Right atrium auricular region (tissue), 2 donors: ENCODE data around the gene TGFBR3. TPM values are rescaled to one million over a fixed set of nuclear protein-coding genes. Genes with fewer than 3 reads are reported as not detected.

Experiments used
- DNase-seq: peaks from one replicate; pipeline ENCODE4 v3.0.0-alpha.2; 2019; ENCODE audit warnings: low spot score
- H3K27ac ChIP-seq, 2 donors: fragments of 200-600 bp; sonication (generic); 1 replicate in 1 of 2; 2 replicates in 1 of 2; pipeline ENCODE4 v1.5.1; 2016 to 2019
- H3K27me3 ChIP-seq, 2 donors: fragments of 200-600 bp; sonication (generic); one replicate each; pipeline versions ENCODE4 v1.5.1 to v1.6.0; 2017 to 2019
- H3K36me3 ChIP-seq: fragments of 200-600 bp; sonication (generic); one replicate; pipeline ENCODE4 v1.5.1; 2016
- H3K4me1 ChIP-seq, 2 donors: fragments of 200-600 bp; sonication (generic); one replicate each; pipeline versions ENCODE4 v1.5.1 to v1.6.0; 2017 to 2019
- H3K4me3 ChIP-seq, 2 donors: fragments of 200-600 bp; sonication (generic); 1 replicate in 1 of 2; 2 replicates in 1 of 2; pipeline ENCODE4 v1.5.1; 2017 to 2019; ENCODE audit warnings: mild to moderate bottlenecking in 1 of 2, moderate library complexity in 1 of 2
- H3K9me3 ChIP-seq, 2 donors: fragments of 200-600 bp; sonication (generic); one replicate each; pipeline ENCODE4 v1.5.1; 2019
- total RNA-seq, 2 donors: library from RNA; depleted of rRNA; stranded (reverse); fragments of >200 nt; gene quantifications; one replicate each; pipeline ENCODE4 v1.1.0, GENCODE V29; 2016
- TF ChIP-seq, protein P1 (sequence below), 2 donors: fragments of 200-600 bp; sonication (generic); IDR thresholded peaks; one replicate each; pipeline ENCODE4 v1.5.1; 2019; ENCODE audit warnings: antibody characterized with exemption in 2 of 2

TGFBR3 gene
- total RNA-seq, 2 donors from 2014 or later = 40.5 to 64.8 TPM

DNA sequence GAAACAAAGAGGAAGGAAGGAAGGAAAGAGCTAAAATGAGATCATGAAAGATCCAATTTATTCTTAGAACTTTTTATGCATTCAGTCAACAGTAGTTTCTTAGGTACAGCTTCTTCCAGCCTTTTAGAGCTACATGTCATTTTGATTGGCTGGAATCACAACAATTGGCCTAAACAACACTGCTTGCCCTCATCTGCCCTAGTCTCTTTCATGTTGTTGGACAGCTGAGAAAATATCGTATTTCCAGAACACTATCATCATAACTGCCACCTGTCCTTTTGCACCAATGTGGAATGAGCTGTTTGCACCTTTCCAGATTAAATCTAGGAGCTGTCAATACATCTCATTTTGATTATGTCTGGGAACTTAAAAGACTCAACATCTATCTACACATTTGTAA, 161.7 kb downstream of the TGFBR3 start:
- Histone ChIP-seq H3K27ac (peak overlapping the region; percentile 10 to 87), H3K9me3 (no peaks in the 10 kb centered on the region), H3K36me3 (peaks cover 15% of the 10 kb centered on the region), H3K4me1 (peaks cover 0 to 35% of the 10 kb centered on the region in 2 donors), H3K27me3 (no peaks in the 10 kb centered on the region), H3K4me3 (no peak overlapping the region)
- DNase-seq = no peak
- TF ChIP-seq, protein P1, sequence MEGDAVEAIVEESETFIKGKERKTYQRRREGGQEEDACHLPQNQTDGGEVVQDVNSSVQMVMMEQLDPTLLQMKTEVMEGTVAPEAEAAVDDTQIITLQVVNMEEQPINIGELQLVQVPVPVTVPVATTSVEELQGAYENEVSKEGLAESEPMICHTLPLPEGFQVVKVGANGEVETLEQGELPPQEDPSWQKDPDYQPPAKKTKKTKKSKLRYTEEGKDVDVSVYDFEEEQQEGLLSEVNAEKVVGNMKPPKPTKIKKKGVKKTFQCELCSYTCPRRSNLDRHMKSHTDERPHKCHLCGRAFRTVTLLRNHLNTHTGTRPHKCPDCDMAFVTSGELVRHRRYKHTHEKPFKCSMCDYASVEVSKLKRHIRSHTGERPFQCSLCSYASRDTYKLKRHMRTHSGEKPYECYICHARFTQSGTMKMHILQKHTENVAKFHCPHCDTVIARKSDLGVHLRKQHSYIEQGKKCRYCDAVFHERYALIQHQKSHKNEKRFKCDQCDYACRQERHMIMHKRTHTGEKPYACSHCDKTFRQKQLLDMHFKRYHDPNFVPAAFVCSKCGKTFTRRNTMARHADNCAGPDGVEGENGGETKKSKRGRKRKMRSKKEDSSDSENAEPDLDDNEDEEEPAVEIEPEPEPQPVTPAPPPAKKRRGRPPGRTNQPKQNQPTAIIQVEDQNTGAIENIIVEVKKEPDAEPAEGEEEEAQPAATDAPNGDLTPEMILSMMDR (IDR thresholded peaks at IDR 0.05) = no peak

DNA sequence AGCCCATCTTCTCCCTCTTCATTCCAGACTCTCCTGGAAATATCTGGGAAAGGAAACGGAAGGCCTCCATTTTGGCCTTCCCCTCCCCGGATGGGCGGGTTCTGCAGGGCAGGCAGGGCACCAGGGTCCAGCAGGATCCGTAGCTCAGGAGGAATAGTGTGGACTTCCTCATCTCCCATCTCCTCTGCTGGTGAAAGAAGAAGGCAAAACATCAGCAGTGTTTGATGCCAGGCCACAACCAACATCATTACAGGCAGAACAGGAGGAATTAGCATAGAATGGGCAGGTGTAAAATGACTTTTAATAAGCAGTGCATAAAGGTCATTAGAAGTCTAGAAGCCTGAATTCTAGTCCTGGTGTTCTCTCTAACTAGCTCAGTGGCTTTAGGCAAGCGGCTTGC, 165.9 kb downstream of the TGFBR3 start:
- Histone ChIP-seq H3K9me3 (no peaks in the 10 kb centered on the region), H3K4me3 (no peak overlapping the region), H3K36me3 (peaks cover 34% of the 10 kb centered on the region), H3K27ac (no peak overlapping the region), H3K27me3 (no peaks in the 10 kb centered on the region), H3K4me1 (peaks cover 0 to 9% of the 10 kb centered on the region in 2 donors)
- DNase-seq = no peak
- TF ChIP-seq, protein P1 (IDR thresholded peaks at IDR 0.05) = no peak

DNA sequence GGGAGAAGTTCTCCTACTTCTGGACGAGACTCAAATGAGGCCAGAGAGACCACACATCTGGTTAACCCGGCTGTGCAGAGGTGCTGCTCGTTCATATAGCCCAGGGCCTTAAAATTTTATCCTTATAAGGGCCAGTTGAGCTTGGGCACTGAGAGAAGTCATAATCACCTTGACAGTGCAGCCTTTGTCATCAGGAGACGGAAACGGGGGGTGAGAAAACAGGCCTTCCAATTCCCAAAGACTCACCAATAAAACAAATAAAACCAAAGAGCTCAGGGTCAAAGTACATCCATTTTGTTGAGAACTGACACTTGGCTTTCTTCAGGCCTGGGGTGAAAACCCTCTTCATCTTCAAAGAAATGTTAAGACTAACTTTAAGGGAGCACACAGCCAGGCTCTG, 167.1 kb downstream of the TGFBR3 start:
- Histone ChIP-seq H3K36me3 (peaks cover 41% of the 10 kb centered on the region), H3K27ac (no peak overlapping the region)

DNA sequence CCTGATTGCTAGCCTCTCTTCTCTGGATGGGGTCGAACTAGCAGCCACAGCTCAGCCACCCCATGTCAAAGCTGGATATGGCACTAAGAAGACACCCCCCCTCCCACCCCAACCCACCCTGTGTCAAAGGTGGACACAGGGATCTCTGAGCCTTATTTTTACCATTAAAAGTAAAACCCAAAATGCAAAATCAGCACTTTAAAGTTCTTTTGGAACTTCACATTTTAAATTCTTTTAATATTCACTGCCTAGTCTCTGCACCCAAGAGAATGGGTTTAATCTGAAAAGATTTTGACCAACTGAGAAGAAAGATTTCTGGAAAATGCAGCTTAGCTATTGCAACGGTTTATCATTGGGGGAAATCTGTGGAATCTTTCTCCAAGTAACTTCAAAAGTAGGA, 167.6 kb downstream of the TGFBR3 start:
- H3K27me3 ChIP-seq = no peaks in the 10 kb centered on the region
- peaks cover 0 to 7% of the 10 kb centered on the region in 2 donors for H3K4me1 ChIP-seq
- H3K27ac ChIP-seq = no peak overlapping the region
- DNase-seq = no peak
- TF ChIP-seq, protein P1 (IDR thresholded peaks at IDR 0.05) = no peak
- peaks cover 41% of the 10 kb centered on the region for H3K36me3 ChIP-seq
- no peak overlapping the region for H3K4me3 ChIP-seq
- no peaks in the 10 kb centered on the region for H3K9me3 ChIP-seq

More for the DNA sequence above, 167.1 kb downstream of the TGFBR3 start:
- Histone ChIP-seq H3K4me1 (peaks cover 0 to 3% of the 10 kb centered on the region in 2 donors), H3K27me3 (no peaks in the 10 kb centered on the region), H3K9me3 (no peaks in the 10 kb centered on the region), H3K4me3 (no peak overlapping the region)
- TF ChIP-seq, protein P1 (IDR thresholded peaks at IDR 0.05) = no peak
- no peak for DNase-seq

DNA sequence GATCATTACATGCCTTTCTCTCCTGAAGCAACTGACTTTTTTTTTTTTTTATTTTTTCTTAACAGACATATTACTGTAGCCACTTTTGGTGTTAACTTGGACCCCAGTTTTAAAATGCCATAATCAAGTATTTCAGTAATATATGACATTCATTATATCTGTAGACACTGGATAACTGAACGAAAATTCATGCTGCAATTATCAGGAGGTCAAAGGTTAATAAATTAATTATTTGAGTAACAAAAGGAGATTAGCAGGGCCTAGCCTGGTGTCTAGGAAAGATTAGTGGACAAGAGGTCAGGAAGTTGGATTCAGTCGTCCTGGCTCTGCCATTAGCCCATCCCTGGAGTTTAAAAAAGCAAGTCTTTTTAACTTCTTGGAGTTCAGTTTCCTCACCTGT, 168.1 kb downstream of the TGFBR3 start:
- H3K9me3 ChIP-seq = no peaks in the 10 kb centered on the region
- peaks cover 41% of the 10 kb centered on the region for H3K36me3 ChIP-seq
- peaks cover 0 to 12% of the 10 kb centered on the region in 2 donors for H3K4me1 ChIP-seq
- no peak overlapping the region for H3K27ac ChIP-seq
- DNase-seq = no peak
- TF ChIP-seq, protein P1 (IDR thresholded peaks at IDR 0.05) = no peak
- H3K4me3 ChIP-seq = no peak overlapping the region
- H3K27me3 ChIP-seq = no peaks in the 10 kb centered on the region

DNA sequence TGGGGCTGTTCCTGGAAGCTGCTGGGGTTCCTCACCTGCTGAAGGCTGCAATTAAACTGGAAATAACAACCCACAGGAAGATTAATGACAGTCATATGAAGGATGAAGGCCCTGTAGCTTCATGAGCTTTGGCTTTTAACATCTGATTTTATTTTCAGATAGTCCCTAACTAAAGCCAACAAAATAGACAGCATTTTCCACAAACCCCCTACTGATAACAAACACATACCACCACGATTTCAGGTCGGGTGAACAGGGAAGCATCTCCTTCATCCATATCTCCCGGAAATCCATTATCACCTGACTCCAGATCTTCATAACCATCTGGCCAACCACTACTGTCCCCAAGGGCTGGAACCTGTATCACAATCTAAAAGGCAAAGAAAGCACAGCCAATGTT, 169.6 kb downstream of the TGFBR3 start:
- peaks cover 47% of the 10 kb centered on the region for H3K36me3 ChIP-seq
- peak overlapping the region in 1 of 2 donors; percentile 6 for H3K27ac ChIP-seq
- no peaks in the 10 kb centered on the region for H3K9me3 ChIP-seq
- H3K4me1 ChIP-seq = peaks cover 0 to 25% of the 10 kb centered on the region in 2 donors
- DNase-seq = no peak
- H3K4me3 ChIP-seq = no peak overlapping the region
- no peaks in the 10 kb centered on the region for H3K27me3 ChIP-seq
- TF ChIP-seq, protein P1 (IDR thresholded peaks at IDR 0.05) = no peak
